ENCODE measurements around the gene HOXD11.

DNA sequence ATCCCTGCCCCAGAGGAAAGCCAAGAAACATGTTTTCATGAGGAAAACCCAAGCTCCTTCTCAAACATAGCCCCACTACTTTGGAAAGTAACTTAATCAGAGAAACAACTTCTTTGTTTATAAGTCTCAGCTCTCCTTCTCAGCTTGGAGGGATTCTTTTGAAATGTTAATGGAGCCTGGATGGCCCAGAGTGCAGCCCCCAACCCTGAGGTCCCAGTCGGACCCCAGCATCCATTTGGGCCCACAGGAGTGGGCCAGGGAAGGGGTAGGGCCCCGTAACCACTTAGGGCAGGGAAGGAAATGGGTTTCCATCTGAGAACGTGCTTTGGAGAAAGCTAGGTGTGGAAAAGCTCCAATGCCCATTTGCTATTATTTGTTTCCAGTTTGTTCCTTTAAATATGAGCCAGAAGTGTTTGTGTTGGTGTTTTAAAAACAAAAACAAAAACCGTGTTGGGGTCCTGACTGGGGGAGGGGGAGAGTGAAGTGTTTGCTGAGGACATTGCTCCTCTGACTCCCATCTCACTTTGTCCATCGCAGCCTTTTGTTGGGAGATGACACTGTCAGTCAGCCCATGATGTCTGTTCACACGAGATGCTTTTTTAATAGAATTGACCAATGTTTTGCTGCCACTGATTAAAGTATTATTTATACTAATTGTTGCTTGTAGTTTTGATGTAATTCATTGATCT is 48.4 kb downstream of the HOXD11 start:
- TF ChIP-seq, protein P1, sequence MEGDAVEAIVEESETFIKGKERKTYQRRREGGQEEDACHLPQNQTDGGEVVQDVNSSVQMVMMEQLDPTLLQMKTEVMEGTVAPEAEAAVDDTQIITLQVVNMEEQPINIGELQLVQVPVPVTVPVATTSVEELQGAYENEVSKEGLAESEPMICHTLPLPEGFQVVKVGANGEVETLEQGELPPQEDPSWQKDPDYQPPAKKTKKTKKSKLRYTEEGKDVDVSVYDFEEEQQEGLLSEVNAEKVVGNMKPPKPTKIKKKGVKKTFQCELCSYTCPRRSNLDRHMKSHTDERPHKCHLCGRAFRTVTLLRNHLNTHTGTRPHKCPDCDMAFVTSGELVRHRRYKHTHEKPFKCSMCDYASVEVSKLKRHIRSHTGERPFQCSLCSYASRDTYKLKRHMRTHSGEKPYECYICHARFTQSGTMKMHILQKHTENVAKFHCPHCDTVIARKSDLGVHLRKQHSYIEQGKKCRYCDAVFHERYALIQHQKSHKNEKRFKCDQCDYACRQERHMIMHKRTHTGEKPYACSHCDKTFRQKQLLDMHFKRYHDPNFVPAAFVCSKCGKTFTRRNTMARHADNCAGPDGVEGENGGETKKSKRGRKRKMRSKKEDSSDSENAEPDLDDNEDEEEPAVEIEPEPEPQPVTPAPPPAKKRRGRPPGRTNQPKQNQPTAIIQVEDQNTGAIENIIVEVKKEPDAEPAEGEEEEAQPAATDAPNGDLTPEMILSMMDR (IDR thresholded peaks at IDR 0.05): no peak
- TF ChIP-seq POLR2A (IDR thresholded peaks at IDR 0.05): no peak
